Measurements from ENCODE around the gene TBX5. TPM values are rescaled to one million over a fixed set of nuclear protein-coding genes. Genes with fewer than 3 reads are reported as not detected.

Gene TBX5
- total and polyA plus RNA-seq, 9 of the 15 experiments (the other 6 are each of a cell fraction or from before 2014, with no cell fraction given): not detected

DNA sequence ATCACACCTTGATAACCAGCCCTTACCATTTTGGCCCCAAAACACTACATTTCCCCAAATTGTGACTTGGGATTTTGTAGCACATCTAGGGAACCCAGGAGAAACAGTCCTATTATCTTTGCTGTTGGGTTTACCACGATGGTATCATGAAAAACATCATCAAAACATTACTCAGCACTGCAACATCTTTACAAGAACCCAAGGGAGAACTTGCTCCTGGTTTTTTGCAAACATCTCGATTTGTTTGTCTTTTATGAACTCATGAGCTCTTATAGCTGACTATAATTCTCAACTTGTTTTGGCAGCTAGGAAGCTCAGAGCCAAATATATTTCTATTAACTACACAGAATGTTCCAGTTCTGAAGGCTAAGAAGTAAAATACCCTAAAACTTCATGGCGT lies 65.7 kb downstream of the TBX5 start:
- Histone ChIP-seq H3K9me1 (ENCODE audit: control insufficient read depth, insufficient read depth, low read length) (no peaks in the 10 kb centered on the region), H3K27me3 (ENCODE audit: control insufficient read depth in 2 of 2, insufficient read depth in 2 of 2, low read length in 2 of 2) (no peaks in the 10 kb centered on the region), H3K4me1 (replicated peaks in 1 of 2; ENCODE audit: control insufficient read depth in 2 of 2, insufficient read depth in 2 of 2, low read length in 2 of 2) (no peaks in the 10 kb centered on the region), H3K27ac (ENCODE audit: extremely low read depth, low read depth, low read length) (no peak overlapping the region), H3K9ac (ENCODE audit: insufficient read depth in 1 of 2, low read depth in 2 of 2, low read length in 2 of 2) (no peak overlapping the region), H3K79me2 (ENCODE audit: control insufficient read depth, insufficient read depth, low read length) (no peaks in the 10 kb centered on the region), H3K4me3 (no peak overlapping the region), H4K20me1 (replicated peaks; ENCODE audit: control insufficient read depth, insufficient read depth, low read length) (no peaks in the 10 kb centered on the region), H3K9me3 (replicated peaks; ENCODE audit: control insufficient read depth, insufficient read depth, low read depth, low read length) (no peaks in the 10 kb centered on the region), H3K36me3 (ENCODE audit: control insufficient read depth, insufficient read depth, low read length) (no peaks in the 10 kb centered on the region), H2AFZ (ENCODE audit: low read depth, low read length) (no peak overlapping the region), H3K4me2 (ENCODE audit: insufficient read depth, low read length) (no peak overlapping the region)
- ATAC-seq: no peak
- DNase-seq (ENCODE audit: extremely low read depth in 1 of 4, low spot score in 3 of 4): no peak
- no TSS peak for BruUV-seq (replicated peaks)
- POLR2A ChIA-PET: interaction anchor here (0.8 to 1.1 kb wide), 2 partner anchors 9 to 19 kb away, joined by 3 to 4 read pairs; no protein-coding TSS in a partner anchor
- FAIRE-seq: no peak
- intact Hi-C loops (cut with micrococcal nuclease) (no loop called here), in situ Hi-C loops (cut with MboI) (no loop called here)
- CTCF ChIA-PET (ENCODE audit: low intra/inter-chr PET ratio): no interaction called here
- WGBS (ENCODE audit: insufficient coverage, low coverage, missing lambda C conversion rate): 2% methylated on average over 3 of the region's 3 CpGs
- TF ChIP-seq NCOA6 (IDR thresholded peaks at IDR 0.05) (no peak), ZNF324 (CRISPR knock-in tag; IDR thresholded peaks at IDR 0.05) (no peak), GTF2A2 (tag; IDR thresholded peaks at IDR 0.05) (no peak), CREM (IDR thresholded peaks at IDR 0.05; ENCODE audit: low read depth) (no peak), RBM15 (IDR thresholded peaks at IDR 0.05; ENCODE audit: insufficient read depth, low read length) (no peak), ZNF431 (CRISPR knock-in tag; IDR thresholded peaks at IDR 0.05) (no peak), EZH2 (IDR thresholded peaks at IDR 0.05; ENCODE audit: borderline replicate concordance, low read depth, low read length) (no peak), ESRRA (IDR thresholded peaks at IDR 0.05; ENCODE audit: borderline replicate concordance, low read depth) (no peak), CSDE1 (IDR thresholded peaks at IDR 0.05) (no peak), HNRNPLL (IDR thresholded peaks at IDR 0.05; ENCODE audit: low read depth, low read length, poor library complexity, severe bottlenecking) (no peak), ERF (CRISPR knock-in tag; IDR thresholded peaks at IDR 0.05) (no peak)
- TF ChIP-seq, protein P1, sequence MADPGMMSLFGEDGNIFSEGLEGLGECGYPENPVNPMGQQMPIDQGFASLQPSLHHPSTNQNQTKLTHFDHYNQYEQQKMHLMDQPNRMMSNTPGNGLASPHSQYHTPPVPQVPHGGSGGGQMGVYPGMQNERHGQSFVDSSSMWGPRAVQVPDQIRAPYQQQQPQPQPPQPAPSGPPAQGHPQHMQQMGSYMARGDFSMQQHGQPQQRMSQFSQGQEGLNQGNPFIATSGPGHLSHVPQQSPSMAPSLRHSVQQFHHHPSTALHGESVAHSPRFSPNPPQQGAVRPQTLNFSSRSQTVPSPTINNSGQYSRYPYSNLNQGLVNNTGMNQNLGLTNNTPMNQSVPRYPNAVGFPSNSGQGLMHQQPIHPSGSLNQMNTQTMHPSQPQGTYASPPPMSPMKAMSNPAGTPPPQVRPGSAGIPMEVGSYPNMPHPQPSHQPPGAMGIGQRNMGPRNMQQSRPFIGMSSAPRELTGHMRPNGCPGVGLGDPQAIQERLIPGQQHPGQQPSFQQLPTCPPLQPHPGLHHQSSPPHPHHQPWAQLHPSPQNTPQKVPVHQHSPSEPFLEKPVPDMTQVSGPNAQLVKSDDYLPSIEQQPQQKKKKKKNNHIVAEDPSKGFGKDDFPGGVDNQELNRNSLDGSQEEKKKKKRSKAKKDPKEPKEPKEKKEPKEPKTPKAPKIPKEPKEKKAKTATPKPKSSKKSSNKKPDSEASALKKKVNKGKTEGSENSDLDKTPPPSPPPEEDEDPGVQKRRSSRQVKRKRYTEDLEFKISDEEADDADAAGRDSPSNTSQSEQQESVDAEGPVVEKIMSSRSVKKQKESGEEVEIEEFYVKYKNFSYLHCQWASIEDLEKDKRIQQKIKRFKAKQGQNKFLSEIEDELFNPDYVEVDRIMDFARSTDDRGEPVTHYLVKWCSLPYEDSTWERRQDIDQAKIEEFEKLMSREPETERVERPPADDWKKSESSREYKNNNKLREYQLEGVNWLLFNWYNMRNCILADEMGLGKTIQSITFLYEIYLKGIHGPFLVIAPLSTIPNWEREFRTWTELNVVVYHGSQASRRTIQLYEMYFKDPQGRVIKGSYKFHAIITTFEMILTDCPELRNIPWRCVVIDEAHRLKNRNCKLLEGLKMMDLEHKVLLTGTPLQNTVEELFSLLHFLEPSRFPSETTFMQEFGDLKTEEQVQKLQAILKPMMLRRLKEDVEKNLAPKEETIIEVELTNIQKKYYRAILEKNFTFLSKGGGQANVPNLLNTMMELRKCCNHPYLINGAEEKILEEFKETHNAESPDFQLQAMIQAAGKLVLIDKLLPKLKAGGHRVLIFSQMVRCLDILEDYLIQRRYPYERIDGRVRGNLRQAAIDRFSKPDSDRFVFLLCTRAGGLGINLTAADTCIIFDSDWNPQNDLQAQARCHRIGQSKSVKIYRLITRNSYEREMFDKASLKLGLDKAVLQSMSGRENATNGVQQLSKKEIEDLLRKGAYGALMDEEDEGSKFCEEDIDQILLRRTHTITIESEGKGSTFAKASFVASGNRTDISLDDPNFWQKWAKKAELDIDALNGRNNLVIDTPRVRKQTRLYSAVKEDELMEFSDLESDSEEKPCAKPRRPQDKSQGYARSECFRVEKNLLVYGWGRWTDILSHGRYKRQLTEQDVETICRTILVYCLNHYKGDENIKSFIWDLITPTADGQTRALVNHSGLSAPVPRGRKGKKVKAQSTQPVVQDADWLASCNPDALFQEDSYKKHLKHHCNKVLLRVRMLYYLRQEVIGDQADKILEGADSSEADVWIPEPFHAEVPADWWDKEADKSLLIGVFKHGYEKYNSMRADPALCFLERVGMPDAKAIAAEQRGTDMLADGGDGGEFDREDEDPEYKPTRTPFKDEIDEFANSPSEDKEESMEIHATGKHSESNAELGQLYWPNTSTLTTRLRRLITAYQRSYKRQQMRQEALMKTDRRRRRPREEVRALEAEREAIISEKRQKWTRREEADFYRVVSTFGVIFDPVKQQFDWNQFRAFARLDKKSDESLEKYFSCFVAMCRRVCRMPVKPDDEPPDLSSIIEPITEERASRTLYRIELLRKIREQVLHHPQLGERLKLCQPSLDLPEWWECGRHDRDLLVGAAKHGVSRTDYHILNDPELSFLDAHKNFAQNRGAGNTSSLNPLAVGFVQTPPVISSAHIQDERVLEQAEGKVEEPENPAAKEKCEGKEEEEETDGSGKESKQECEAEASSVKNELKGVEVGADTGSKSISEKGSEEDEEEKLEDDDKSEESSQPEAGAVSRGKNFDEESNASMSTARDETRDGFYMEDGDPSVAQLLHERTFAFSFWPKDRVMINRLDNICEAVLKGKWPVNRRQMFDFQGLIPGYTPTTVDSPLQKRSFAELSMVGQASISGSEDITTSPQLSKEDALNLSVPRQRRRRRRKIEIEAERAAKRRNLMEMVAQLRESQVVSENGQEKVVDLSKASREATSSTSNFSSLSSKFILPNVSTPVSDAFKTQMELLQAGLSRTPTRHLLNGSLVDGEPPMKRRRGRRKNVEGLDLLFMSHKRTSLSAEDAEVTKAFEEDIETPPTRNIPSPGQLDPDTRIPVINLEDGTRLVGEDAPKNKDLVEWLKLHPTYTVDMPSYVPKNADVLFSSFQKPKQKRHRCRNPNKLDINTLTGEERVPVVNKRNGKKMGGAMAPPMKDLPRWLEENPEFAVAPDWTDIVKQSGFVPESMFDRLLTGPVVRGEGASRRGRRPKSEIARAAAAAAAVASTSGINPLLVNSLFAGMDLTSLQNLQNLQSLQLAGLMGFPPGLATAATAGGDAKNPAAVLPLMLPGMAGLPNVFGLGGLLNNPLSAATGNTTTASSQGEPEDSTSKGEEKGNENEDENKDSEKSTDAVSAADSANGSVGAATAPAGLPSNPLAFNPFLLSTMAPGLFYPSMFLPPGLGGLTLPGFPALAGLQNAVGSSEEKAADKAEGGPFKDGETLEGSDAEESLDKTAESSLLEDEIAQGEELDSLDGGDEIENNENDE (IDR thresholded peaks at IDR 0.05; ENCODE audit: low read depth, low read length): no peak
